A673 (cell line): ENCODE measurements around the gene SLC23A2.

Experiments used
- EZH2 ChIP-seq: fragments of 200-600 bp; sonication (generic); IDR thresholded peaks from 2 replicates; pipeline ENCODE4 v1.6.1; 2017; ENCODE audit warnings: borderline replicate concordance, low read depth, mild to moderate bottlenecking, mixed read lengths, antibody characterized with exemption, low read length; ENCODE audit not compliant: poor library complexity, severe bottlenecking
- TF ChIP-seq, protein P1 (sequence below): fragments of 300-800, 200-600 bp; sonication (generic); conservative IDR thresholded peaks from 2 replicates; pipeline ENCODE4 v1.5.1; 2017; ENCODE audit warnings: low read depth, mild to moderate bottlenecking, antibody characterized with exemption, low read length, moderate library complexity, mixed read lengths

DNA sequence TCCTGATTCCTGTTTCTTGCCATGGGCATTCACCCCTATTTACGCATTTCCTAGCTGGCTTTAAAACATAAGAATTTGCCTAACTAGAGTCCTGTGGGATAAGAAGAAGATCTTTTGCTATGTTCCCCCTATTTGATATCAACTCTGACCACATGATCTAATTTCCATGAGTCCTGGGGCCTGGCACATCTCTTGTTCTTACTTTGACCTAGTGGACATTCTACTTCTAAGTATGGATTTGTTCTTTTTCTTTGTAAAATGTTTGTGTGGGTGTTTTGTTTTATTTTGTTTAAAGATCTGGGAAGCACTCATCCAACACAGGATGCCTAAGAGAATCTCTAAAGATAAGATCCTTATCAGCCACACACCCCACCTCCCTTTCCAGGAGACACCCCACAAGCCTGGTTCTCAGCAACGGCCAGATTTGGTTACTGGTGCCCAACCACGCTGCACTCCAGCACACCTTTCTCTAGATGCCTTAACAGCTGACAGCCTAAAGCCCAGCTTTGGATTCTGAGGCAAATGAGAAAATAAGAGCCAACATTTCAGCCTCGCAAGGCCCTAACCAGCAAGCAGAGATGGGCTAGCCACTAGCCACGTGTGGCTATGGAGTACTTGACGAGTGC, 74.7 kb downstream of the SLC23A2 start:
- TF ChIP-seq, protein P1, sequence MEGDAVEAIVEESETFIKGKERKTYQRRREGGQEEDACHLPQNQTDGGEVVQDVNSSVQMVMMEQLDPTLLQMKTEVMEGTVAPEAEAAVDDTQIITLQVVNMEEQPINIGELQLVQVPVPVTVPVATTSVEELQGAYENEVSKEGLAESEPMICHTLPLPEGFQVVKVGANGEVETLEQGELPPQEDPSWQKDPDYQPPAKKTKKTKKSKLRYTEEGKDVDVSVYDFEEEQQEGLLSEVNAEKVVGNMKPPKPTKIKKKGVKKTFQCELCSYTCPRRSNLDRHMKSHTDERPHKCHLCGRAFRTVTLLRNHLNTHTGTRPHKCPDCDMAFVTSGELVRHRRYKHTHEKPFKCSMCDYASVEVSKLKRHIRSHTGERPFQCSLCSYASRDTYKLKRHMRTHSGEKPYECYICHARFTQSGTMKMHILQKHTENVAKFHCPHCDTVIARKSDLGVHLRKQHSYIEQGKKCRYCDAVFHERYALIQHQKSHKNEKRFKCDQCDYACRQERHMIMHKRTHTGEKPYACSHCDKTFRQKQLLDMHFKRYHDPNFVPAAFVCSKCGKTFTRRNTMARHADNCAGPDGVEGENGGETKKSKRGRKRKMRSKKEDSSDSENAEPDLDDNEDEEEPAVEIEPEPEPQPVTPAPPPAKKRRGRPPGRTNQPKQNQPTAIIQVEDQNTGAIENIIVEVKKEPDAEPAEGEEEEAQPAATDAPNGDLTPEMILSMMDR = no peak
- TF ChIP-seq EZH2 = no peak
